DOHH2 (cell line): Measurements from ENCODE around the gene AIMP2.
A peak's percentile ranks its signal among the peaks of the same experiment; 100 is the strongest.
"Not testable (repeated sequence)": the region's sequence is repeated elsewhere in the genome, so short reads cannot be mapped to it uniquely, and the experiment has no call there.

Experiments
- H3F3A ChIP-seq: fragments of 200-600 bp; sonication (generic), shearing (Covaris generic); 2 replicates; pipeline ENCODE4 v1.6.0; 2016; ENCODE audit warnings: antibody characterized with exemption, mild to moderate bottlenecking; ENCODE audit not compliant: control insufficient read depth, insufficient read depth
- H3K27ac ChIP-seq: fragments of 200-600 bp; sonication (generic); 2 replicates; pipeline ENCODE4 v1.5.1; 2014; ENCODE audit warnings: low read depth, mild to moderate bottlenecking, low read length, moderate library complexity
- H3K27me3 ChIP-seq: fragments of 200-600 bp; sonication (generic); 2 replicates; pipeline ENCODE4 v1.6.1; 2014; ENCODE audit warnings: mild to moderate bottlenecking, low read length, mixed read lengths; ENCODE audit not compliant: control insufficient read depth
- H3K36me3 ChIP-seq: fragments of 200-600 bp; sonication (generic); 2 replicates; pipeline ENCODE4 v1.6.1; 2014; ENCODE audit warnings: mild to moderate bottlenecking, low read length, moderate library complexity, mixed read lengths; ENCODE audit not compliant: control insufficient read depth
- H3K4me1 ChIP-seq: fragments of 200-600 bp; sonication (generic); 2 replicates; pipeline ENCODE4 v1.6.1; 2014; ENCODE audit warnings: mild to moderate bottlenecking, low read length, mixed read lengths; ENCODE audit not compliant: control insufficient read depth
- H3K4me2 ChIP-seq: fragments of 200-600 bp; sonication (generic); 2 replicates; pipeline ENCODE4 v1.6.0; 2014; ENCODE audit warnings: mild to moderate bottlenecking, low read length, moderate library complexity
- H3K4me3 ChIP-seq: fragments of 200-600 bp; sonication (generic); 2 replicates; pipeline ENCODE4 v1.5.1; 2014; ENCODE audit warnings: mild to moderate bottlenecking, low read length, mixed read lengths
- H3K79me2 ChIP-seq: fragments of 200-600 bp; sonication (generic); 2 replicates; pipeline ENCODE4 v1.6.1; 2014; ENCODE audit warnings: mild to moderate bottlenecking, low read length, mixed read lengths; ENCODE audit not compliant: control insufficient read depth
- H3K9me2 ChIP-seq: fragments of 200-600 bp; sonication (generic); replicated peaks from 2 replicates; pipeline ENCODE4 v1.6.1; 2014; ENCODE audit warnings: mild to moderate bottlenecking, low read length, mixed read lengths; ENCODE audit not compliant: control insufficient read depth
- H3K9me3 ChIP-seq: fragments of 200-600 bp; sonication (generic); 2 replicates; pipeline ENCODE4 v1.6.1; 2014; ENCODE audit warnings: antibody characterized with exemption, low read length, mixed read lengths; ENCODE audit not compliant: control insufficient read depth, insufficient read depth
- H4K20me1 ChIP-seq: fragments of 200-600 bp; sonication (generic); 2 replicates; pipeline ENCODE4 v1.6.0; 2014; ENCODE audit warnings: low read depth, mild to moderate bottlenecking, antibody characterized with exemption, low read length, moderate library complexity; ENCODE audit not compliant: control insufficient read depth, insufficient read depth
- EZH2phosphoT487 ChIP-seq: fragments of 200-600 bp; sonication (generic); IDR thresholded peaks from 2 replicates; pipeline ENCODE4 v1.6.1; 2017; ENCODE audit warnings: borderline replicate concordance, mild to moderate bottlenecking, antibody characterized with exemption, low read length, moderate library complexity, mixed read lengths
- TF ChIP-seq, protein P1 (sequence below): fragments of 200-600 bp; sonication (generic); IDR thresholded peaks from one replicate; pipeline ENCODE4 v1.5.1; 2014; ENCODE audit warnings: antibody characterized with exemption, mild to moderate bottlenecking, low read depth, low read length; ENCODE audit not compliant: poor library complexity, severe bottlenecking

AIMP2 gene

GRCh38 chr7:6057316-6058129 lies 48.5 kb downstream of the AIMP2 start:
- TF ChIP-seq EZH2phosphoT487: no peak
- TF ChIP-seq, protein P1, sequence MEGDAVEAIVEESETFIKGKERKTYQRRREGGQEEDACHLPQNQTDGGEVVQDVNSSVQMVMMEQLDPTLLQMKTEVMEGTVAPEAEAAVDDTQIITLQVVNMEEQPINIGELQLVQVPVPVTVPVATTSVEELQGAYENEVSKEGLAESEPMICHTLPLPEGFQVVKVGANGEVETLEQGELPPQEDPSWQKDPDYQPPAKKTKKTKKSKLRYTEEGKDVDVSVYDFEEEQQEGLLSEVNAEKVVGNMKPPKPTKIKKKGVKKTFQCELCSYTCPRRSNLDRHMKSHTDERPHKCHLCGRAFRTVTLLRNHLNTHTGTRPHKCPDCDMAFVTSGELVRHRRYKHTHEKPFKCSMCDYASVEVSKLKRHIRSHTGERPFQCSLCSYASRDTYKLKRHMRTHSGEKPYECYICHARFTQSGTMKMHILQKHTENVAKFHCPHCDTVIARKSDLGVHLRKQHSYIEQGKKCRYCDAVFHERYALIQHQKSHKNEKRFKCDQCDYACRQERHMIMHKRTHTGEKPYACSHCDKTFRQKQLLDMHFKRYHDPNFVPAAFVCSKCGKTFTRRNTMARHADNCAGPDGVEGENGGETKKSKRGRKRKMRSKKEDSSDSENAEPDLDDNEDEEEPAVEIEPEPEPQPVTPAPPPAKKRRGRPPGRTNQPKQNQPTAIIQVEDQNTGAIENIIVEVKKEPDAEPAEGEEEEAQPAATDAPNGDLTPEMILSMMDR: no peak
- Histone ChIP-seq H4K20me1 (peaks cover 4% of the 10 kb centered on the region; the same call in 1 of the 2 replicates), H3K9me3 (no peaks in the 10 kb centered on the region), H3K27me3 (no peaks in the 10 kb centered on the region), H3K36me3 (peaks cover 35% of the 10 kb centered on the region), H3F3A (peaks cover 3% of the 10 kb centered on the region; the same call in 1 of the 2 replicates), H3K4me1 (peaks cover 18% of the 10 kb centered on the region), H3K9me2 (no peaks in the 10 kb centered on the region), H3K79me2 (peaks cover 47% of the 10 kb centered on the region), H3K4me3 (peak overlapping the region; percentile 93), H3K27ac (no peak overlapping the region), H3K4me2 (peak overlapping the region; percentile 64)

DNA sequence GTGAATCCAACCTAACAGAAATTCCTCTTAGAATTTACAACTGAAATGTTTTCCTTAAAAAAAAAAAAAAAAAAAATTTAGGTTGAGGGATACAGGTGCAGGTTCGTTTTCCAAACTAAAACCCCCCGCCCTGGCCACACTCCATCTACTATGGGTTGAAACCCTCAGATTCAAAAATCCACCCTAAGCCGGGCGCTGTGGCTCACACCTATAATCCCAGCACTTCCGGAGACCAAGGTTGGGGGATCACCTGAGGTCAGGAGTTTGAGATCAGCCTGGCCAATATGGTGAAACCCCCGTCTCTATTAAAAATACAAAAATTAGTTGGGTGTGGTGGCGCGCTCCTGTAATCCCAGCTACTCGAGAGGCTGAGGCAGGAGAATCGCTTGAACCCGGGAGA lies 50.9 kb downstream of the AIMP2 start:
- Histone ChIP-seq H3K79me2 (peaks cover 41% of the 10 kb centered on the region), H3K36me3 (peaks cover 17% of the 10 kb centered on the region), H3K4me1 (peaks cover 18% of the 10 kb centered on the region)
- not testable (repeated sequence) for H3K27me3 ChIP-seq, H3K4me3 ChIP-seq, H3K27ac ChIP-seq, H3K9me2 ChIP-seq, H4K20me1 ChIP-seq, H3F3A ChIP-seq, H3K4me2 ChIP-seq, H3K9me3 ChIP-seq

GRCh38 chr7:6071406-6071805 lies 62.3 kb downstream of the AIMP2 start:
- Histone ChIP-seq H3K9me2 (no peaks in the 10 kb centered on the region), H3K27me3 (no peaks in the 10 kb centered on the region), H3K36me3 (no peaks in the 10 kb centered on the region), H3K27ac (no peak overlapping the region), H3K4me1 (peaks cover 9% of the 10 kb centered on the region), H3K79me2 (no peaks in the 10 kb centered on the region), H3K4me2 (peak overlapping the region; percentile 63), H3F3A (peaks cover 5% of the 10 kb centered on the region; the same call in 1 of the 2 replicates), H4K20me1 (no peaks in the 10 kb centered on the region), H3K9me3 (no peaks in the 10 kb centered on the region), H3K4me3 (peak overlapping the region; percentile 36)
- TF ChIP-seq, protein P1: no peak
- TF ChIP-seq EZH2phosphoT487: no peak
